Endothelial cell of hepatic sinusoid (primary cell): Measurements from ENCODE around the gene TLL2.

Experiments used
- in situ Hi-C: cut with HindIII; loops from 2 replicates; pipeline ENCODE4 v1.10.0; 2017; ENCODE audit warnings: low sequenced_read_pairs

Gene TLL2

GRCh38 chr10:96338279-96338925 lies 175.3 kb downstream of the TLL2 start:
- in situ Hi-C loops: no loop called here

GRCh38 chr10:96337106-96337505 lies 176.6 kb downstream of the TLL2 start:
- in situ Hi-C loops: no loop called here

- in situ Hi-C loops: no loop called here
These were observed 178.9 kb downstream of the TLL2 start for GRCh38 chr10:96334616-96335526.

GRCh38 chr10:96333101-96333500 lies 180.6 kb downstream of the TLL2 start:
- in situ Hi-C loops: no loop called here

GRCh38 chr10:96327462-96327861 lies 186.3 kb downstream of the TLL2 start:
- in situ Hi-C loops: no loop called here

GRCh38 chr10:96325719-96326373 lies 187.9 kb downstream of the TLL2 start:
- in situ Hi-C loops: no loop called here

GRCh38 chr10:96324447-96324846 lies 189.3 kb downstream of the TLL2 start:
- in situ Hi-C loops: no loop called here

- in situ Hi-C loops: no loop called here
These were observed 191.5 kb downstream of the TLL2 start for GRCh38 chr10:96322275-96322674.

- in situ Hi-C loops: no loop called here
These were observed 191.9 kb downstream of the TLL2 start for GRCh38 chr10:96321822-96322221.

GRCh38 chr10:96319754-96320474 lies 193.8 kb downstream of the TLL2 start:
- in situ Hi-C loops: no loop called here

GRCh38 chr10:96317067-96317833 lies 196.5 kb downstream of the TLL2 start:
- in situ Hi-C loops: no loop called here
